Stimulated activated CD8-positive, alpha-beta memory T cell treated with anti-CD3 and anti-CD28 coated beads, Interleukin-12 subunit alpha, Interleukin-12 subunit beta, amount 100 ng/mL, for 24 hours (primary cell): Measurements from ENCODE around the gene RFTN2.
"Not testable (repeated sequence)": the region's sequence is repeated elsewhere in the genome, so short reads cannot be mapped to it uniquely, and the experiment has no call there.

Experiments
- DNase-seq: peaks from one replicate; pipeline ENCODE4 v3.0.0-alpha.2; 2020; ENCODE audit errors: extremely low read depth

RFTN2 gene

GRCh38 chr2:197675246-197675645 is at the start of gene RFTN2:
Gene RFTN2, minus strand, starts transcription at chr2:197675587. Its CDS starts 129 bp downstream, at chr2:197675458.
- no peak for DNase-seq

GRCh38 chr2:197717863-197718262 is 42.5 kb upstream of the RFTN2 start:
- no peak for DNase-seq

GRCh38 chr2:197713271-197713670 is 37.9 kb upstream of the RFTN2 start:
- DNase-seq, result no peak

GRCh38 chr2:197711578-197711977 is 36.2 kb upstream of the RFTN2 start:
- DNase-seq, result no peak

GRCh38 chr2:197710424-197711042 is 35.1 kb upstream of the RFTN2 start:
- DNase-seq, result no peak

GRCh38 chr2:197709140-197709539 is 33.8 kb upstream of the RFTN2 start:
- not testable (repeated sequence) for DNase-seq

GRCh38 chr2:197708331-197708730 is 32.9 kb upstream of the RFTN2 start:
- no peak for DNase-seq

- DNase-seq, result no peak
These were observed 32.2 kb upstream of the RFTN2 start for GRCh38 chr2:197707316-197708213.

- no peak for DNase-seq
These were observed 31.4 kb upstream of the RFTN2 start for GRCh38 chr2:197706839-197707207.

GRCh38 chr2:197705912-197706838 is 30.8 kb upstream of the RFTN2 start:
- DNase-seq, result no peak

GRCh38 chr2:197705121-197705911 is 29.9 kb upstream of the RFTN2 start, which contains the start of gene MARS2:
Gene MARS2, plus strand, starts transcription at chr2:197705369. Its CDS starts 37 bp downstream, at chr2:197705406.
- DNase-seq, result peak; percentile 81

GRCh38 chr2:197704434-197705120 is 29.2 kb upstream of the RFTN2 start:
- DNase-seq, result no peak

GRCh38 chr2:197700960-197701359 is 25.6 kb upstream of the RFTN2 start:
- DNase-seq, result no peak

- DNase-seq, result not testable (repeated sequence)
These were observed 24.3 kb upstream of the RFTN2 start for GRCh38 chr2:197699724-197700123.

GRCh38 chr2:197696571-197696970 is 21.2 kb upstream of the RFTN2 start:
- not testable (repeated sequence) for DNase-seq

- DNase-seq, result not testable (repeated sequence)
These were observed 20.6 kb upstream of the RFTN2 start for GRCh38 chr2:197695971-197696370.

- DNase-seq, result not testable (repeated sequence)
These were observed 19.8 kb upstream of the RFTN2 start for GRCh38 chr2:197695206-197695605.

GRCh38 chr2:197677483-197677882 is 2.1 kb upstream of the RFTN2 start:
- no peak for DNase-seq

- no peak for DNase-seq
These were observed 1.7 kb upstream of the RFTN2 start for GRCh38 chr2:197677056-197677455.

GRCh38 chr2:197675711-197676188 is 363 bp upstream of the RFTN2 start:
- no peak for DNase-seq
